HS-27A (cell line): ENCODE measurements around the gene ZNF689.

ENCODE experiments used
- DNase-seq: peaks from one replicate; pipeline ENCODE4 v3.0.0-alpha.2; 2012; ENCODE audit warnings: low read depth, missing footprints

Gene ZNF689

DNA sequence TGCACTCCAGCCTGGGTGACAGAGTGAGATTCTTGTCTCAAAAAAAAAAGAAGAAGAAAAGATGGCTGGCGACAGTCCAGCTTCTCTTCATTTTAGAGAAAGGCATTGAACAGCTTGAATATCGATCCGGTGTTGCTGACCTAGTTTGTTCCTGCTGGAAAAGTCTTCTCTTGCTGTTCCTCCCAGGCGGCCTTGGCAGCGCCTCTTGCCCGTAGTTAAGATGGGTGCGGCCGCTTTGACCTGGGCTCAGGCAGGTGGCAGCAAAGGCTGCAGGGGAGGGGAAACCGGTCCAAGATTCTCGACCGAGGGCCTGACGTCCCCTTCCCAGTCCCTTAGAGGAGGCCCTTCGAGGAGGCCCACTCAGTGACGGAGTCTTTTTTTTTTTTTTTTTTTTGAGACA, 48.2 kb downstream of the ZNF689 start:
- no peak for DNase-seq

DNA sequence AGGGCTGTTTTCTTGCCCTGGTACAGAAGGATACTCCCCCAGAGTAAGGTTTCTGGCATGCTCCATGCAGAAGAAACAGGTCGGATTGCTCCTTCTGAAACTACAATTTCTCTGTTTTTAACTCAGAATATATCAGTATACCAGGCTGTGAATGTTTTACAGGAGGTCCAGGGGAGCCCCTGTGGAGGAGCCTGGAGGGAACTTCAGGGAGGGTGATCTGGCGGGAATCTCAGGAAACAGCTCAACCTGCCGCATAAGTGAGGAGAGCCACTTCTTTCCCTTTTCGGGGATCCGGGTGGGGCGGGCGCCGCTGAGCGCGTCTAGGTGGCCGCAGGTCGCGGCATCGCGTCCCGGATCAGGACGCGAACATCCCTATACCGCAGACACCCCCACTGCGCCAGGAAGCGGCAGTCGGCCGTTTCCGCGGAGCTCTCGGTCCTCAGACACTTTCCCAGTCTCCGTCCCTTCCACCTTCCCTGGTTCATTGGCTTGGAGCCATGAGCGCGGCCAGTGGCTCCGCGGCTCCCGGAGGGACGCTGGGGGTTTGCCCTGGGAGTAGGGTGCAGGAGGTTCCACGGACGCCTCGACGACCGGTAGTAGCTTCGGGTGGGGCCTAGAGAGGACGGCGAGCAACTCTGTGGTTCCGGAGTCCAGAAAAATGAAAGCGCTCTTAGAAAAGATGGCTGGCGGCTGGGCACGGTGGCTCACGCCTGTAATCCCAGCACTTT, 48.9 kb downstream of the ZNF689 start:
- no peak for DNase-seq

DNA sequence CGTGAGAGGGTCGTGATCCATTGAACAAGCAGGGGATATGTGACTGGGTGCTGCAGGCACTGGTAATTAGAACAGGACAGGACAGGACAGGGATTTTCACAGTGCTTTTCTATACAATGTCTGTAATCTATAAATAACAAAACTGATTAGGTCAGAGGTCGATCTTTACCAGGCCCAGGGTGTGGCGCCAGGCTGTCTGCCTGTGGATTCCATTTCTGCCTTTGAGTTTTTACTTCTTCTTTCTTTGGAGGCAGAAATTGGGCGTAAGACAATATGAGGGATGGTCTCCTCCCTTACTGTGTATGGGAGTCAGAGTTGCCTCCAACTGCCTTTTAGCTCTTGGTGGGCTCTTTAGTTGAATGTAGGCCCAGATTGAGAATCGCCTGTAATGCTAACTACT, 50.5 kb downstream of the ZNF689 start:
- DNase-seq: no peak

DNA sequence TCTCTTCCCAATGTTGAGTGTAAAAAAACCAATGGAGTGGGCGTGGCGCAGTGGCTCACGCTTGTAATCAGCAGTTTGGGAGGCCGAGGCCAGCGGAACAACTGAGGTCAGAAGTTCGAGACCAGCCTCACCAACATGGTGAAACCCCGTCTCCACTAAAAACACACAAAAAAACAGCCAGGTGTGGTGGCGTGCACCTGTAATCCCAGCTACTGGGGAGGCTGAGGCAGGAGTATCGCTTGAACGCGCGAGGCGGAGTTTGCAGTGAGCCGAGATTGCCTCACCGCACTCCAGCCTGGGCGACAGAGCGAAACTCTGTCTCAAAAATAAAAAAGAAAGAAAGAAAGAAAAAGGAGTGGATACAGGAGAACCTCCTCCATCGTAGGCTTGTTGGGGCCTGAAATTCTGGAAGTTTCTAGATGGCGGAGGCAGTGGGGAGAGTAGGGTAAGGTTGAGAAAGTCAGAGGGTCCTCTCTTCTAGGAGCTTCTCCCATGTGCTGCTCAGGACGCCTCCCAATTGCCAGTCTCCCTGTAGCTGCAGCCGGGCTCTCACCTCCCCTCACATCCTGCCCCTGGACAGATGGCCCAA, 51.3 kb downstream of the ZNF689 start:
- DNase-seq: no peak

DNA sequence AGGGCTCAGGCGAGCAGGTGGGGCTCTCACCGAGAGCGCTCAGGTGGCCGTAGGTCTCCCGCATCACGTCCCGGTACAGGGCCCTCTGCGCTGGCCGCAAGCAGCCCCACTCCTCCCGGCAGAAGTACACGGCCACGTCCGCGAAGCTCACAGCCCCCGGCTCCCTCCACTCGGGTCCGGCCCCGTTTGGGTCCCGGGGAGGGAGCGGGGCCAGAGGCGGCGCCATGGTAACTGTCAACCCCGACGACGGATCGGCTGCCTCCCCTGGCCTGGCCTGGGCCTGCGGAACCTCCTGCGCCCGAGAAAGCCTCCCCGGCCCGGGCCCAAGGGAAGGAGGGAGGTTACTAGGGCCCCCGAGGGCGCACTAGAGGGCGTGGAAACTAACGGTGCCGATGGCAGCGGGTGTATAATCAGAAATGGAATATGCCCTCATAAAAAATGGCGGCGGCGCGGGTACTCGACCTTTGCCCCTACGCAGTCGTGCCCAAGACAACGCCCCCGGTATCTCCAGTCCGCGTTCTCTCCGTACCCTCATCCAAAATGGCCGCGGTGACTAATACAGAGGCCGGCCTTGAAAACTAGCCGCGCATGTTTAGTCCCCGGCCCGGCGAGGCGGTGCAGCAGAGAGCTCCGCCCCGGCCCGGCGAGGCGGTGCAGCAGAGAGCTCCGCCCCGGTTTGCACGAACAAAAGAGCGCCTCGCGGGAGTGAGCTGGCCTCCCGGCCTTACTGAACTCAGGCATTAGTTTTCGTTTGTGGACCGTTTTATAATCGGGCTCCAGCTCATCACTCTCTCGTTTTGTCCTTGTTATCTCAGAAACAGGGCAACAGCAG, 52.0 kb downstream of the ZNF689 start, which contains the start of gene ZNF764:
TSS of gene ZNF764 (minus strand) at position 418 of the 832 bp plus-strand sequence. CDS start at position 226, 192 bp downstream.
- DNase-seq: peak; percentile 91

DNA sequence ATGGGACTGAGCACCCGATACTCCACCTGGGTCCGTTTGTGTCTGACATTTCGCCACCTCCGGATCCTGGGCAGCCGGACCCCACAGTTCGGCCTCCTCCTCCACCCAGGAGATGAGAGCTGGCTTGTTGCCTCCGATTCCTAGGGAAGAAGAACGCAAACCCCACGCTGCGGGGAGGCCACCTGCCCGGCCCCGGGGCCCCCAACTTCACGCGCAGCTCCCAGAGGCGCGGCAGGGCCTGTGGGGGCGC, 52.6 kb downstream of the ZNF689 start:
- DNase-seq: no peak

DNA sequence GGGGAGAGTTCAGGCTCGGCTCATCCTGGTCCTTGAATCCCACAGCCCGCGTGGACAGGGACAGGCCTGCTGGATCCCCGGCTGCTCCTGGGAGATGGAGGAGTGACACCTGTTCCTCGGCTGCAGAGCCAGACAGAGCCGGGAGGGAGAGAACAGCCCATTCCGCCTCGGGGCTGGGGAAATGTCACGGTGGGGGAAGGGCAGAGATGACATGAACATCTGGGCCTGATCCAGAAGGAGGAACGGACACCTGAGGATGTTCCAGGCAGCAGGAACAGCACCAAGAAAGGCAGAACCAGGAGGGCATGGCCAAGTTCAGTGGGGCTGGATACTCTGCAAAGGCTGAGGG, 54.1 kb downstream of the ZNF689 start:
- DNase-seq: no peak

DNA sequence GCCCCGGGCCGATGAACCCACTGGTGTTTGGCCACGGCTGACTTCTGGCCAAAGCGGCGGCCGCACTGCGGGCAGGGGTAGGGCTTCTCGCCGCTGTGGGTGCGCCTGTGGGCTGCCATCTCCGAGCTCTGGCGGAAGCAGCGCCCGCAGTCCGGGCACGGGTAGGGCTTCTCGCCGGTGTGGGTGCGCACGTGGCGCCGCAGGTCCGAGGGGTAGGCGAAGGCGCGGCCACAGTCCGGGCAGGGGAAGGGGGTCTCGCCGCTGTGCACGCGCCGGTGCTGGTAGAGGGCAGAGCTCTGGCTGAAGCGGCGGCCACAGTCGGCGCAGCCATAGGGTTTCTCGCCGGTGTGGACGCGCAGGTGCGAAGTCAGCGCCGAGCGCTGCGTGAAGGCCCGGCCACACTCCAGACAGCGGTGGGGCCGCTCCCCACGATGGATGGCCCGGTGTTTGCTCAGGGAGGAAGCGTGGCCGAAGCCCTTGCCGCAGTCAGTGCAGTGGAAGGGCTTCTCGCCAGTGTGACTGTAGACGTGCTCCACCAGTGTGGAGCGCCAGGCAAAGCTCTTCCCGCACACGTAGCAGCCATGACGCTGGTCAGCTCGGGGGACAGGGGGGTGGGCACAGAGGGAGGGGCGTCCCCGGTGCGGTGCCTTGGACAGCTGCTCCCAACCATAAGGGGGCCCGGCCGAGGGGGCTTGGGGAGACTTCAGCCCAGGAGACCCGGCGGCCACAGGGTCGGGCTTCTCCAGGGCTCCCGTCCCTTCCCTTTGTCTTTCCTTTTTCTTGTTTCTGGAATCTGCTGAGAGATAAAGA, 54.7 kb downstream of the ZNF689 start:
- DNase-seq: no peak

DNA sequence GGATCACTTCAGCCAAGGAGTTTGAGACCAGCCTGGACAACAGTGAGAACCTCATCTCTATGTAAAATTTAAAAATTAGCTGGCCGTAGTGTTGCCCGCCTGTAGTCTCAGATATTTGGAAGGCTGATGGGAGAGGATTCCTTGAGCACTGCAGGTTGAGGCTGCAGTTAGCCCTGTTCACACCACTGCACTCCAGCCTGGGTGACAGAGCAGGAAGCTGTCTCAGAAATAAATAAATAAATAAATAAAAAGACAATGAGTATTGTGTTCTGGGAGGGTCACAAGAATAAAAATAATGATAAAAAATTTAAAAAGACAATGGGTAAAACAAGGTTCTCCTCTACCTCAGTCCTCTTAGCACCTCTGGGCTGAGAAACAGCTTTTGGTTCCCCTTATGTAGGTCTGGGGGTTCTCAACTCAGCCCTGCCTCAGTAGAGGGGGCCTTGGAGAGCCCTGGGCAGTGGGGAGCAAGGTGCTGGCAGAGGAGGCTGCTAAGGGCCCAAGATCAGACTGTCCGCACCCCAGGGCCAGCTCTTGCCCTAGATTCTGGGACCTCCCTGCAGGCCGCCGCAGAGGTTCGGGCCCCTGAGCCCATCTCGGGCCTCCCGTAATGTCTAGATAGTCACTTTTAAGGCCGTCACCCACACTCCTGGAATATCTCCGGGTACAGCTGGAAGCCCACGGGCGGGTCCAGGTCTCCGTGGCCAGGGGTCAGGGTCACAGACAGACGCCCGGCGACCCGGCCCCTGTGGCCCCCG, 55.5 kb downstream of the ZNF689 start:
- DNase-seq: no peak

DNA sequence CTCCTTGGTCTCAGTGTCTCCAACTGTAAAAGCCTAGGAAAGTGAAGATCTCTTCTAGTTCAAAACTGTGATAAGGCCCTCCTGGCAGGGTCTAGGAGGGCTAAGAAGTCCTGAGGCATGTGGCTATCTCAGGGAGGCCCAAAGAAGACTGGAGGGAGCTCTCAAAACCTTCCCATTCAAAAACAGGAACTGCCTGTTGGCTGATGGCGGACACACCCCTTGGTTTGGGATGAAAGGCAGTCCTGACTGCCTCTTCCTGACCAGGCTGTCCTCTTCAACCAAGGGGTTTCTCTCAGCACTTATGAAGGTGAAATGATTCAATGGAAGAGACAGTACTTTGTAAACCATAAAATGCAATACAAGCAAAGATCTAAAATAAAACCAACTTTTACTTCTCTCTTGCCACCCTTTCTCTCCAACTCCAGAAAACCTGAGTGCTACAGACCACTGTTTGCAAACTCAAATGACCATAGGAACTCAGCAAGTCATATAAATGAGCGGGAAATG, 56.7 kb downstream of the ZNF689 start:
- DNase-seq: no peak

DNA sequence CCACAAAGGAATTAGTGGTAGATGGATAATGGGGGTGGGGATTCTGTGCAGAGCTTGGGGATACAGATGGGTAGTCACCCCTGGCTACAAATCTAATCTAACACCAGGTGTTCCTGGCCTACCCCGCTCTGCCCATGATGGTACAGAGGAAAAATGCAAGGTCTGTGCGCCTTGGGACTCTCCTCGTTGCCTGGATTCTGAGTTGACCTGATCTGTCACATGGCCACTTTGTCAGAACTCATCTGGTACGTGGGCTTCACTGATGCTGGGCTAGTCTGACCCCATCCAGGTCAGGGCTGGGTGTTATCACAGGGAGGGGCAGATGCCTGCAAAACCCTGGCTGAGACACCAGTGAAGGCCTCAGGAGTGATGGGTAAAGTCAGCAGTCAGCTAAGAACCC, 57.2 kb downstream of the ZNF689 start:
- no peak for DNase-seq
